ENCODE data around the gene DCC.

The DCC gene

GRCh38 chr18:52554180-52554579, 214.2 kb downstream of the DCC start:
- H3K4me3 ChIP-seq (ENCODE audit: low read depth, low read length): no peak overlapping the region
- no peak for DNase-seq (ENCODE audit: low read depth)

DNA sequence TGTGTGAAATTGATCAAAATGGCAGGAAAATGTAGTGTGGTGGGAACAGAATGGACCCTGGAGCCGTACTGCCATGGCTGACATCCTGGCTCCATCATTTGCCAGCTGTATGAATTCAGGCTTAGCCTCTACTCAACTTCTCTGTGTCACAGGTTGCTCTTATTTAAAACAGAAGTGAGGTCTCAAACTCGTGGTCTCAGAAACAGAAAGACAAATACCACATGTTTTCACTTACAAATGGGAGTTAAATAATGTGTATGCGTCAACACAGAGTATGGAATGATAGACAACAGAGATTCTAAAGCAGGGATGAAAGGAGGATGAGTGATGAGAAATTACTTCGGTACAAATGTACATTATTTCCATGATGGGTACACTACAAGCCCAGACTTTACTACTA, 227.4 kb downstream of the DCC start:
- H3K4me3 ChIP-seq (ENCODE audit: low read depth, low read length): no peak overlapping the region
- no peak for DNase-seq (ENCODE audit: low read depth)

DNA sequence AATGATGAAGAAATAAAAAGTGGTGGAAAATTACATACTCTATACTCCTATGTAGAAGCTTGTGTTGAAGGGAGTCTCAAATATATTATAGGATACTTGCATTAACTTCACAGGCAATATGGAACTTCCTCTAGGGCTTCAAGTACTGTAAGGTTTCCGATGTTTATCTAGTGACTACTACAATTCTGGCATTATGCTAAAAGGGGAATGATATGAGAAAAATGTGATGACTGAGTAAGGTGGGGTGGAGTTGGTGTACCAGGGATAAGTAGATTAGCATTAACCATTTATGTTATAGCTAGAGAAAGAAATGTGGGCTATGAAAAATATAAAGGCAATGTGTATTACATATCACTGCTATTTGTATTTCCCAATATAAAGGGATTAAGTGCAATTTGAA, 229.5 kb downstream of the DCC start:
- DNase-seq (ENCODE audit: low read depth): no peak
- no peak overlapping the region for H3K4me3 ChIP-seq (ENCODE audit: low read depth, low read length)

- peak; percentile 5 for DNase-seq (ENCODE audit: low read depth)
- H3K4me3 ChIP-seq (ENCODE audit: low read depth, low read length): no peak overlapping the region
Observed at GRCh38 chr18:52570975-52571374, 231.0 kb downstream of the DCC start.

GRCh38 chr18:52572036-52573000, 232.3 kb downstream of the DCC start:
- no peak for DNase-seq (ENCODE audit: low read depth)
- H3K4me3 ChIP-seq (ENCODE audit: low read depth, low read length): no peak overlapping the region

DNA sequence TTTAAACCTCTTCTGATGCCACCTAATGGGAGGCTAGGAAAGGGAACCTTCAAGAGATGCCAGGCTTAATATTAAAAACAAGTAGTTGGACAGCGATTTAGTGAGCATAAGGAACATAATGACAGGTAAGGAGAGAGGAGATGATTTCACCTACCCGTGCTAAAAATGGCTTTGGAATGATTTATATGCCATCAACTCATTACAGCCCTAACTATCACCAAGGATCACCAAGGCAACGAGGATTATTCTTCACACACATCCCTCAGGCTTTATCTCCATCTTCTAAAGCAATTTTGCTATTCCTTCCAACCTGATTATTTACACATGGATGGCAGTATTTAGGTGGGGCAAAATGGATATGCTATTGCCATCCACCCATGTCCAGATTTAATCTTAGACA, 237.8 kb downstream of the DCC start:
- H3K4me3 ChIP-seq (ENCODE audit: low read depth, low read length): no peak overlapping the region
- no peak for DNase-seq (ENCODE audit: low read depth)

DNA sequence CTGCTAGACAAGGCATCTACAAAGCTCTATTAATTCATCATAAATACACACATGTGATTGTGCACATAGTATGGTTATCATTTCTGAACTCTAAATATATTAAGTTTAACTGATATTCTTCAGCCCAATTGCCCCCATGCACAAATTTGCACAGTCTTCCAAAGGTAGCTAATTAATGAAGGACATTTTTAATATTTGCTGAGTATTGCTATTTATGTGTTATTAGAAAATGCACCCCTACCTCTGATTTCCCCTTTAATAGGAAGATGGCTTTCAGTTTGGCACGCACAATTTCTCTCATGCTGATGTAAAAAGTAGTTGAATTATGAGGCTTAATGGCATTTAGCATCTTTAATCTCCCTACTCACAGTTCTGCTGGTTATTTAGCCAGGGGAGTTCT, 242.1 kb downstream of the DCC start:
- H3K4me3 ChIP-seq (ENCODE audit: low read depth, low read length): no peak overlapping the region
- DNase-seq (ENCODE audit: low read depth): no peak

DNA sequence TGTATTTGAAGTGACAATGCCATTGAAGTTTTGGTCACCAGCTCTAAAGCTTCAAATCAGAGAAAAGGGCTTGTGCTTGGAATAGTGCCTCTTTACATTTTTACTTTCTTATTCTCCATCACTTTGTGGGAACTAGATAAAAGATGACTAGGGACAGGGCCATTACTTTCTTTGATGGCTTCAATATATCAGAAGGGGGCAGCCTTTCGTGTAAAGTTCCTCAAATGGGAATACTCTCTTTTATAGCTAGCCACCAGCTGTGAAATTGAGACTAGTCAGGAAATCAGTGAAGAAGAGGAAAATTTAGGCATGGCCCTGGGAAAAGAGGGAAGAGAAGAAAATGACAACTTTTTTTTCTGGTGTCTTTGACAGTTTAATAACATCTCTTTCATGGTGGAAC, 242.5 kb downstream of the DCC start:
- no peak for DNase-seq (ENCODE audit: low read depth)
- no peak overlapping the region for H3K4me3 ChIP-seq (ENCODE audit: low read depth, low read length)

DNA sequence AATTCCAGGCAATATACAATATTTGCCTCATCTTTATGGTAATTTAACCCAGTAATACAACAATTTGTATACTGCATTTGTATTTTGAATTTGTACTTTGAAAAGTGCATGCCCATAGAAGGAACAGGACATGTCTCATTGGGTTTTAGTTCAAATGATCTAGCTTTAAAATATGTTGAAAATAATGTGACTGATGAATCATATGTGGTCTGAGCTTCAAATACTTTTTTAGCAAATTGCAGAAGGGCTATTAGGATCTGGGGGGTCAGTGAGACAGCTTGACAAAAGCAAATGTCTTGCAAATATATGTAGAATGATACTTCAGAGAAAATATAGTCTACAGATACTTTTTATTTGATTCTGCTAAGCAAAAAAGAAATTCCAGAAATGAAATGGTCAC, 248.9 kb downstream of the DCC start:
- DNase-seq (ENCODE audit: low read depth): peak; percentile 19
- H3K4me3 ChIP-seq (ENCODE audit: low read depth, low read length): no peak overlapping the region

DNA sequence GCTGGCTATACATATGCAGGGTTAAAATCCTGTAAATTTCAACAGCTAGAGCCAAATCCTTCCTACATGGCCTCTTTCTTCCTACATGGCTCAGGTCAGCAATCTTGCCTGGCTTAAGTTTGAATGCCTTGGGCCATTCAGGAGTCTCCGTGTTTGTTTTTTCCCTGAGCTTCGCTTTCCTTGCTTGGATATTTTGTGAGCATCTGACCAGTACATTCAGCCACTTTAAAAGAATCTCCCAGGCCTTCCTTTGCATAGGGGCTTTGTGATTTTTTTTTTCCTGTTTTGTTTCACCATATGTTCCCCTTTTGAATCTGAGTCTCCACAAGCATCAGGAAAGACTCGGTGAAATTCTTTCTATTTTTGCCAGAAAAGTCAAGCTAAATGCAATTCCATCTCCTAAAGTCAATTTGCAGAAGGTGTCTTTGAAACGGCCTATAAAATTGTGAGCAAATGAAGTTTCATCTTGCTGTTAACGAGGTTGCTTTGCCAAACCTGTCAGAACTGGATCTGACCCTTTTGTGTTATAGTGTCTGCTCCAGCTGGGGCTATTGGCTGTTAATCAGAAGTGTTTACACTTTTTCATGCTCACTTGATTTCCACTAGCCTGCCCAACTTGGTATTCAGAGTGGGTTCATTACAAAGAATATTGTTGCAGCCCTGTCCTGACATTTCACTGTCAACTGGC, 256.9 kb downstream of the DCC start:
- no peak overlapping the region for H3K4me3 ChIP-seq (ENCODE audit: low read depth, low read length)
- no peak for DNase-seq (ENCODE audit: low read depth)

GRCh38 chr18:52598921-52599320, 258.9 kb downstream of the DCC start:
- H3K4me3 ChIP-seq (ENCODE audit: low read depth, low read length): no peak overlapping the region
- no peak for DNase-seq (ENCODE audit: low read depth)

GRCh38 chr18:52602820-52603219, 262.8 kb downstream of the DCC start:
- H3K4me3 ChIP-seq (ENCODE audit: low read depth, low read length): no peak overlapping the region
- DNase-seq (ENCODE audit: low read depth): no peak

- DNase-seq (ENCODE audit: low read depth): no peak
- H3K4me3 ChIP-seq (ENCODE audit: low read depth, low read length): no peak overlapping the region
Observed at GRCh38 chr18:52605345-52605744, 265.3 kb downstream of the DCC start.

DNA sequence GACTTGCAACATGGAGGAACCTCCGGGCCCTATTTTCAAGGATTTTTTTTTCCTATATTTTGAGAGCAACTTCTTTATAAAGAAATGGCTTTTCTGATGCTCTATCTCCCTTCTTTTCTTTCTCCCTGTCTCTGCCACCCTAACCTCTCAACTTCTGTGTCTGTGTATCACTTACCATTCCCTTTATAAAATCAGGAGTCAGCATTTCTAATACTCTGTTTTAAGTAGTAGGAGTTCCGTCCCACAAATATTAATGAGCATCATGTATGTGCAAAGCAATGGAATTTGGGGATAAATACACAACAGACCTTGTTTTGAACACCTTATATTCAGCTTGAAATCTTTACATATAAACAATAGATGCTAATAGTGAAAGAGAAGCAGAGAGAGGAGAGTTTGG, 268.0 kb downstream of the DCC start:
- H3K4me3 ChIP-seq (ENCODE audit: low read depth, low read length): no peak overlapping the region
- DNase-seq (ENCODE audit: low read depth): no peak

GRCh38 chr18:52610451-52611115, 270.6 kb downstream of the DCC start:
- DNase-seq (ENCODE audit: low read depth): no peak
- H3K4me3 ChIP-seq (ENCODE audit: low read depth, low read length): no peak overlapping the region

GRCh38 chr18:52612406-52612805, 272.4 kb downstream of the DCC start:
- H3K4me3 ChIP-seq (ENCODE audit: low read depth, low read length): no peak overlapping the region
- no peak for DNase-seq (ENCODE audit: low read depth)

DNA sequence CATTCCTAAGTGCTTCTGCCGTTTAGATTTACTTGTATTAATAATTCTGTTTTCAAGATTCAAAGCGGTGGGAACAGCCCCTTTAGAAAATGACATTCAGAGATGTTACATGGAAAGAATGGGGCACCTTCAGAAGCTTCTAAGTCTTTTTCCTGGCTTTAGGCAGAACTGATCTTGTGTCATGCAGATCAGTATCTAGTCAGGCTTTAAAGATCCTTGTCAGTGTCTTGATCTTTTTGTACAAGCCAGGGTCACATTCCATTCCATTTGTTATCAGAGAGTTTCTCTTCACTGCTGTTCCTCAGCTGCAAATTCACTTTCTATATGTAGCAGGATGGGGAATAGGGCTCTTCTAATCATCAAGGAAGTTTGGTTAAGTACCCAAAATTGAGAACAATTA, 275.3 kb downstream of the DCC start:
- DNase-seq (ENCODE audit: low read depth): no peak

GRCh38 chr18:52615943-52616342, 275.9 kb downstream of the DCC start:
- H3K4me3 ChIP-seq (ENCODE audit: low read depth, low read length): no peak overlapping the region
- DNase-seq (ENCODE audit: low read depth): no peak

More for the DNA sequence above, 275.3 kb downstream of the DCC start:
- no peak overlapping the region for H3K4me3 ChIP-seq (ENCODE audit: low read depth, low read length)

- DNase-seq (ENCODE audit: low read depth): no peak
- no peak overlapping the region for H3K4me3 ChIP-seq (ENCODE audit: low read depth, low read length)
Observed at GRCh38 chr18:52617931-52618330, 277.9 kb downstream of the DCC start.

DNA sequence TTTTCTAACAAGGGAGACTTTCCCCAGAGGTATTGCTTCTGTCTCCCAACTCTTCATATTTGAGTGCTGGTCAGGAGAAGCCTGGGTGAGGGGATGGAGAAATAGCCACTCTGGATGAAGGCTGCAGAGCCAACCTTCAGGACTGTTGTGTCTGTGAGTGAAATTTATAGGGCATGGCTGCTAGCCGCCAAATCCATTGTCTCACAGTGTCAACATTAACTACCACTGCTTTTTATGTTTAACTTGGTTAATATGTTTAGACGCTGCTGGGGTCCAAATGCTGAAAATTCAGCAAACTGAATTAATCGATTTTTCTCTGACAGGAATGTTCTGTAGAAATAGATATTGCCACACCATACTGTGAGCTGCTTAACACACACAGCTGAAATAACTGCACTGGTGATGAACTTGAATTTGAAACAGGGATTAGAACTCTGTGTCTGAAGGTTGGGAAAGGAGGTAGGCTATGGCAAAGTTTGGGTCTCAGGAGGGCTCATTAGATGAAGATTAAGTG, 281.0 kb downstream of the DCC start:
- no peak for DNase-seq (ENCODE audit: low read depth)

More for the DNA sequence above, 281.0 kb downstream of the DCC start:
- H3K4me3 ChIP-seq (ENCODE audit: low read depth, low read length): no peak overlapping the region

All from skeletal muscle cell (primary cell).